ENCODE data around the gene PLEKHH2. TPM values are rescaled to one million over a fixed set of nuclear protein-coding genes. Genes with fewer than 3 reads are reported as not detected.

PLEKHH2 gene
- total RNA-seq, 4 donors from 2014 or later: 9.8 to 32.3 (median 27.0) TPM

DNA sequence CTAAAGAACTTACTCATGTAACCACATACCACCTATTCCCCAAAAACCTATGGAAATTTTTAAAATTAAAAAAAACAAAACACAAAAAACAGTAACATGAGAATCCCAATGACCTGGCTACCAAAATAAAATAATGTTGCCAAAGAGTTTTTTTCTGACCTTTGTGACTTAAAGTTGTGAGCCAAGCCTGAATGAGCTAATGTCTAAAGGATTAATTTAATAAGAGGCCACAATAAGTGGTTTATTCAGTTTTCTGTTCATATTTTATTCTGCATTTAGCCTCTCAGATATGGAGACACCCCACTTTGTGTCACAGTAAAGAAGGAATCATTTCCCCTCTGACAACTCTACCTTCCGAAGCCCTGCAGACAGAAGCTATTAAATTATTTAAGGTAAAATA is 94.2 kb downstream of the PLEKHH2 start:
- DNase-seq (ENCODE audit: low spot score) (no peak), ATAC-seq (ENCODE audit: low FRiP score) (no peak)
- TF ChIP-seq, protein P1, sequence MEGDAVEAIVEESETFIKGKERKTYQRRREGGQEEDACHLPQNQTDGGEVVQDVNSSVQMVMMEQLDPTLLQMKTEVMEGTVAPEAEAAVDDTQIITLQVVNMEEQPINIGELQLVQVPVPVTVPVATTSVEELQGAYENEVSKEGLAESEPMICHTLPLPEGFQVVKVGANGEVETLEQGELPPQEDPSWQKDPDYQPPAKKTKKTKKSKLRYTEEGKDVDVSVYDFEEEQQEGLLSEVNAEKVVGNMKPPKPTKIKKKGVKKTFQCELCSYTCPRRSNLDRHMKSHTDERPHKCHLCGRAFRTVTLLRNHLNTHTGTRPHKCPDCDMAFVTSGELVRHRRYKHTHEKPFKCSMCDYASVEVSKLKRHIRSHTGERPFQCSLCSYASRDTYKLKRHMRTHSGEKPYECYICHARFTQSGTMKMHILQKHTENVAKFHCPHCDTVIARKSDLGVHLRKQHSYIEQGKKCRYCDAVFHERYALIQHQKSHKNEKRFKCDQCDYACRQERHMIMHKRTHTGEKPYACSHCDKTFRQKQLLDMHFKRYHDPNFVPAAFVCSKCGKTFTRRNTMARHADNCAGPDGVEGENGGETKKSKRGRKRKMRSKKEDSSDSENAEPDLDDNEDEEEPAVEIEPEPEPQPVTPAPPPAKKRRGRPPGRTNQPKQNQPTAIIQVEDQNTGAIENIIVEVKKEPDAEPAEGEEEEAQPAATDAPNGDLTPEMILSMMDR (IDR thresholded peaks at IDR 0.05): no peak

DNA sequence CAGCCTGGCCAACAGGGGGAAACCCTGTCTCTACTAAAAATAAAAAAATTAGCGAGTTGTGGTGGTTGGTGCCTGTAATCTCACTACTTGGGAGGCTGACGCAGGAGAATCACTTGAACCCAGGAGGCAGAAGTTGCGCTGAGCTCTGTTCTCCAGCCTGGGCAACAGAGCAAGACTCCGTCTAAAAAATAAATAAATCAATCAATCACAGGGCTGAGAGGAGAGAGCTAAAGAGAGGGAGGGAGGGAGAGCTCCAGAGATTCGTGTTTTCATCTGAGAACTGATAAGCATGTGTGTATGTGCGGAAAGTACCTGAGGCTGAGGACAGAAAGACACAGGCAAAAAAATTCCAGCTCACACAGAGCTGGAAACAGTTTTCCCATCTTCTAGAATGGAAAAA is 99.6 kb downstream of the PLEKHH2 start:
- no peak for DNase-seq (ENCODE audit: low spot score)
- TF ChIP-seq, protein P1 (IDR thresholded peaks at IDR 0.05): no peak
- ATAC-seq (ENCODE audit: low FRiP score): no peak

DNA sequence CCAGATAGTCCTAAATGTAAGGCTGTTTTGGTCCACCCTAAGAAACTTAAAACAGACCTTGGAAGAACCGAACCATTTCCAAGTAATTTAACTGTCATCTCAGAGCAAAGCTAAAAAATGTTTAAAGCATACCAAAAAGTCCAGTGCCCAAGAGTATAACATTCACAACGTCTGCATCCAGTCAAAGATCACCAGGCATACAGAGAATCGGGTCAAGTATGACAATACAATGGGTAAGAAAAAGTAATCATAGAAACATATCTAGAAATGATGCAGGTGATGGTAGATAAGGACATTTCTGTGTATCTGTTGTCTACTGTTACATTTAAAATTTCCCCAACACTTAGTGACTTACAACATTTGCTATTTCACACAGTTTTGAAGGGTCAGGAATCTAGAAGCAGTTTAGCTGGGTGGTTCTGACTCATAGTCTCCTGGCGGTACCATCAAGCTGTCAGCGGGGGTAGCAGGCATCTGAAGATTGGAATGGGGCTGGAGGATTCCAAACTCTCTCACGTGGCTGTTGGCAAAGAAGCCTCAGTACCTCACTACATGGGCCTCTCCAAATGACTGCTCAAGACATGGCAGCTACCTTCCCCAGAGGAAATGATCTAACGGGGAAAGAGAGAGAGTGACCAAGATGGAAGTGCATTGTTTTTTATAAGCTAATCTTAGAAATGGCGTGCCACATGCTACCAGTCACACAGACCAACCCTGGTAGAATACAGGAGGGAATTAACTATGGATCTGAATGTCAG is 100.2 kb downstream of the PLEKHH2 start:
- TF ChIP-seq, protein P1 (IDR thresholded peaks at IDR 0.05): no peak
- peak; percentile 95 for ATAC-seq (ENCODE audit: low FRiP score)

DNA sequence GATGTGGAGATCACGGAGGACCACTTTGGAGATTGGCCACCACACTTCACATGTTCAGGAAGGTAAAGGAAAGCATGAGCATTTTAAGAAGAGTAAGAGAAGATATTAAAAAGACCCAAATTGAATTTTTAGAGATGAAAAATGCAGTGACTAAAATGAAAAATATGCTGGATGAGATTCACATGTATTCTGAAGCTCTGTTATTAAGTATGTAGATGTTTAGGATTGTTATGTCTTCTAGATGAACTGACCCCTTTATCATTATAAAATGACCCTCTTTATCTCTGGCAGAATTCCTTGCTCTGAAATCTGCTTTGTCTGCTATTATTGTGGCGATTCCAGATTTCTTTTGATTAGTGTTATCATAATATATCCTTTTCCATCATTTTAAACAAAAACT is 100.8 kb downstream of the PLEKHH2 start:
- ATAC-seq (ENCODE audit: low FRiP score) (no peak), DNase-seq (ENCODE audit: low spot score) (no peak)
- TF ChIP-seq, protein P1 (IDR thresholded peaks at IDR 0.05): no peak

More for the DNA sequence above, 100.2 kb downstream of the PLEKHH2 start:
- peak; percentile 28 for DNase-seq (ENCODE audit: low spot score)

DNA sequence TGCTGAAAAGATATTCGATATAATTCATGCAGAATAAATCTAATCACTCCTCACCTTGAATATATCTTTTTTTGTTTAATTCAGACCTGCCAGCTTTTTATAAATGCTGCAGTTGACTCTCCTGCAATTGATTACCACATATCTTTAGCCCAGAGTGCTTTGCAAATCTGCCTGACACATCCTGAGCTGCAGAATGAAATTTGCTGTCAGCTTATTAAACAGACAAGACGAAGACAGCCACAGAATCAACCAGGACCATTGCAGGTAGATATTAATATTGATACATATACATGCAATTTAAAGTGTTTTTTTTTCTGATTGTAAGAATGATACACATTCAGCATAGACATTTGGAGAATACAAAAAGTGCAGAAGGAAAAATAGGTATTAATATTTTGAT is 101.2 kb downstream of the PLEKHH2 start:
- TF ChIP-seq, protein P1 (IDR thresholded peaks at IDR 0.05): no peak
- no peak for ATAC-seq (ENCODE audit: low FRiP score)
- no peak for DNase-seq (ENCODE audit: low spot score)

DNA sequence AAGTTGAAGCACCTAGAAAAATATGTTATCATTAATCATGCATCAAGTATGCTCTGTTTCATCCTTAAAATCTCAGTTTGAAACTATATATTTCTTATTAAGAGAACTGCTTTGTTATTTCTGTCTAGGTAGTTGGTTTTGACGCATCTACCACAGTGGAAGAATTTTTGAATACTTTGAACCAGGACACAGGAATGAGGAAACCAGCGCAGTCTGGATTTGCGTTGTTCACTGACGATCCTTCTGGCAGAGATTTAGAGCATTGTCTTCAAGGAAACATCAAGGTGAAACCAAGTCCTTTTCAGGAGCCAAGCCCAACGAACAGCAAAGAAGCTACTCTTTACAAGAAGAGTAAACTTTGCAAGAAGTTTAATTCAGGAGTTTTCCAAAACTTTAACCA is 106.6 kb downstream of the PLEKHH2 start:
- TF ChIP-seq, protein P1 (IDR thresholded peaks at IDR 0.05): no peak
- DNase-seq (ENCODE audit: low spot score): no peak
- peak; percentile 45 for ATAC-seq (ENCODE audit: low FRiP score)

DNA sequence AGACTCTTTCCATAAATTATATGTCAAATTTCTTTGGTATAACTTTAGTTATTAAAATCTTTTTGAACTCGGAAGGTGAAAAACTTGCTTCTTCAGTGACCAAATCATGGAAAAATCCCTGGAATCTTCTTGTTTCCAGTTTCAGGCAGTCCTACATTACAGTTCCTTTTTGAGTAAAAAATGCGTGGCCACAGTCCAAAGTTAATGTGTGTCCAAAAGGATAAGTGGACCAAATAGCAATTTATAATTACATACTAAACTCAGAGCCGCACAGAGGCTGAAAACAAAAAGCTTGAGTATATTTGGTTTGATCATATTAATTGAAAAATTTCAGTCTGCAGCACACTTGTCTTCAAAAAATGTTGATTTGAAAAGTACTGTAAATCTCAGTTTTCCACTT is 108.4 kb downstream of the PLEKHH2 start:
- no peak for DNase-seq (ENCODE audit: low spot score)
- TF ChIP-seq, protein P1 (IDR thresholded peaks at IDR 0.05): no peak
- ATAC-seq (ENCODE audit: low FRiP score): peak; percentile 61

All from omental fat pad (tissue), 4 donors.